PFSK-1 (cell line): ENCODE results near the gene OPCML.

Source experiments
- FOXP2 ChIP-seq: optimal IDR thresholded peaks from 2 replicates; pipeline ENCODE3; 2011; ENCODE audit warnings: borderline replicate concordance, control low read depth, inconsistent platforms; ENCODE audit not compliant: insufficient read depth; ENCODE audit errors: extremely low read length, extremely low read depth
- POLR2AphosphoS5 ChIP-seq: IDR thresholded peaks from 2 replicates; pipeline ENCODE4 v1.6.1; 2012; ENCODE audit warnings: low read depth, mild to moderate bottlenecking, control low read depth, low read length, moderate library complexity
- REST ChIP-seq, 2 experiments: IDR thresholded peaks; 2 replicates each; pipeline versions ENCODE4 v1.6.1 to v1.8.0; 2011 to 2012; ENCODE audit warnings: low read depth in 2 of 2, low read length in 2 of 2, control low read depth in 1 of 2, inconsistent platforms in 1 of 2, mild to moderate bottlenecking in 1 of 2, moderate library complexity in 1 of 2; ENCODE audit not compliant: insufficient read depth in 1 of 2
- SIN3A ChIP-seq: IDR thresholded peaks from 2 replicates; pipeline ENCODE4 v1.6.1; 2012; ENCODE audit warnings: mild to moderate bottlenecking, low read length, moderate library complexity, borderline replicate concordance; ENCODE audit not compliant: insufficient read depth
- TAF1 ChIP-seq: IDR thresholded peaks from 2 replicates; pipeline ENCODE4 v1.6.1; 2012; ENCODE audit warnings: low read length, control low read depth, borderline replicate concordance; ENCODE audit not compliant: insufficient read depth

OPCML gene

GRCh38 chr11:132856032-132856431 is 676.3 kb downstream of the OPCML start:
- no peak for TF ChIP-seq TAF1
- TF ChIP-seq SIN3A = no peak
- no peak for TF ChIP-seq FOXP2
- no peak for TF ChIP-seq REST (IDR thresholded peaks at IDR 0.05; ENCODE audit: insufficient read depth in 1 of 2, low read depth in 2 of 2, low read length in 2 of 2)
- no peak for TF ChIP-seq POLR2AphosphoS5

- TF ChIP-seq POLR2AphosphoS5 (no peak), FOXP2 (no peak), SIN3A (no peak)
These were observed 676.8 kb downstream of the OPCML start for GRCh38 chr11:132855516-132855915.

- TF ChIP-seq SIN3A = no peak
- TF ChIP-seq TAF1 = no peak
- no peak for TF ChIP-seq FOXP2
- no peak for TF ChIP-seq REST (IDR thresholded peaks at IDR 0.05; ENCODE audit: insufficient read depth in 1 of 2, low read depth in 2 of 2, low read length in 2 of 2)
- TF ChIP-seq POLR2AphosphoS5 = no peak
These were observed 678.4 kb downstream of the OPCML start for GRCh38 chr11:132853886-132854285.

- no peak for TF ChIP-seq REST (IDR thresholded peaks at IDR 0.05; ENCODE audit: insufficient read depth in 1 of 2, low read depth in 2 of 2, low read length in 2 of 2)
- TF ChIP-seq TAF1 = no peak
- TF ChIP-seq SIN3A = no peak
- no peak for TF ChIP-seq POLR2AphosphoS5
- no peak for TF ChIP-seq FOXP2
These were observed 679.9 kb downstream of the OPCML start for GRCh38 chr11:132852361-132852760.

- TF ChIP-seq FOXP2 (no peak), SIN3A (no peak), TAF1 (no peak), POLR2AphosphoS5 (no peak), REST (IDR thresholded peaks at IDR 0.05; ENCODE audit: insufficient read depth in 1 of 2, low read depth in 2 of 2, low read length in 2 of 2) (no peak)
These were observed 681.1 kb downstream of the OPCML start for GRCh38 chr11:132851247-132851646.
